H9 (cell line): ENCODE measurements around the gene GDNF. TPM values are rescaled to one million over a fixed set of nuclear protein-coding genes. Genes with fewer than 3 reads are reported as not detected.

Experiments
- DNase-seq: peaks from one replicate; pipeline ENCODE4 v3.0.0-alpha.2; 2017
- H2AFZ ChIP-seq: one replicate; pipeline ENCODE4 v1.6.1; 2013; ENCODE audit warnings: mild to moderate bottlenecking, low read length, control low read depth, moderate library complexity
- H2AK5ac ChIP-seq: 2 replicates; pipeline ENCODE4 v1.6.1; 2013; ENCODE audit warnings: low read length, control low read depth, mixed read lengths; ENCODE audit not compliant: insufficient read length
- H2BK120ac ChIP-seq: one replicate; pipeline ENCODE4 v1.6.1; 2013; ENCODE audit warnings: low read depth, mild to moderate bottlenecking, low read length, control low read depth, inconsistent platforms; ENCODE audit not compliant: poor library complexity, severe bottlenecking
- H2BK12ac ChIP-seq: 2 replicates; pipeline ENCODE4 v1.6.1; 2013; ENCODE audit warnings: low read length, control low read depth, mixed read lengths, low read depth; ENCODE audit not compliant: insufficient read length
- H2BK15ac ChIP-seq: 2 replicates; pipeline ENCODE4 v1.6.1; 2013; ENCODE audit warnings: low read depth, low read length, control low read depth
- H2BK20ac ChIP-seq: one replicate; pipeline ENCODE4 v1.6.1; 2013; ENCODE audit warnings: low read depth, mild to moderate bottlenecking, low read length, control low read depth, inconsistent platforms; ENCODE audit not compliant: poor library complexity, severe bottlenecking
- H2BK5ac ChIP-seq: 2 replicates; pipeline ENCODE4 v1.6.1; 2013; ENCODE audit warnings: low read length, control low read depth, mixed read lengths; ENCODE audit not compliant: insufficient read length
- H3K14ac ChIP-seq: 2 replicates; pipeline ENCODE4 v1.6.1; 2013; ENCODE audit warnings: low read length, control low read depth; ENCODE audit not compliant: insufficient read depth
- H3K18ac ChIP-seq: 2 replicates; pipeline ENCODE4 v1.6.1; 2013; ENCODE audit warnings: low read depth, mild to moderate bottlenecking, mixed read lengths, low read length, control low read depth; ENCODE audit not compliant: insufficient read length
- H3K23ac ChIP-seq: 2 replicates; pipeline ENCODE4 v1.6.1; 2013; ENCODE audit warnings: low read length, control low read depth, mixed read lengths, low read depth; ENCODE audit not compliant: insufficient read length
- H3K23me2 ChIP-seq: 2 replicates; pipeline ENCODE4 v1.6.1; 2013; ENCODE audit warnings: low read depth, mild to moderate bottlenecking, mixed read lengths, low read length, control low read depth; ENCODE audit not compliant: insufficient read length, poor library complexity, severe bottlenecking
- H3K27ac ChIP-seq: 2 replicates; pipeline ENCODE4 v1.5.1; 2013; ENCODE audit warnings: low read length, control low read depth, mixed read lengths, low read depth; ENCODE audit not compliant: insufficient read length
- H3K27me3 ChIP-seq: 2 replicates; pipeline ENCODE4 v1.6.1; 2013; ENCODE audit warnings: low read length, control low read depth, inconsistent platforms; ENCODE audit not compliant: insufficient read depth
- H3K4ac ChIP-seq: 2 replicates; pipeline ENCODE4 v1.6.1; 2013; ENCODE audit warnings: low read depth, mild to moderate bottlenecking, control low read depth, inconsistent platforms, low read length, moderate library complexity
- H3K4me1 ChIP-seq: 2 replicates; pipeline ENCODE4 v1.6.1; 2013; ENCODE audit warnings: low read length, control low read depth, inconsistent platforms; ENCODE audit not compliant: insufficient read depth
- H3K4me2 ChIP-seq: 2 replicates; pipeline ENCODE4 v1.6.1; 2013; ENCODE audit warnings: low read length, control low read depth, mixed read lengths; ENCODE audit not compliant: insufficient read length, insufficient read depth
- H3K56ac ChIP-seq: 2 replicates; pipeline ENCODE4 v1.6.1; 2013; ENCODE audit warnings: low read depth, mild to moderate bottlenecking, mixed read lengths, low read length, control low read depth; ENCODE audit not compliant: insufficient read length
- H3K79me1 ChIP-seq: 2 replicates; pipeline ENCODE4 v1.6.1; 2013; ENCODE audit warnings: low read depth, mild to moderate bottlenecking, moderate library complexity, low read length, control low read depth, inconsistent platforms; ENCODE audit not compliant: insufficient read depth, poor library complexity, severe bottlenecking
- H3K79me2 ChIP-seq: 2 replicates; pipeline ENCODE4 v1.6.1; 2013; ENCODE audit warnings: low read length, control low read depth, inconsistent platforms; ENCODE audit not compliant: insufficient read depth
- H3K9ac ChIP-seq: 2 replicates; pipeline ENCODE4 v1.6.1; 2013; ENCODE audit warnings: low read length, control low read depth, mixed read lengths; ENCODE audit not compliant: insufficient read length; ENCODE audit errors: extremely low read depth
- H3K9me3 ChIP-seq: one replicate; pipeline ENCODE4 v1.6.1; 2013; ENCODE audit warnings: low read depth, low read length, inconsistent platforms; ENCODE audit not compliant: control insufficient read depth
- H3T11ph ChIP-seq: one replicate; pipeline ENCODE4 v1.6.1; 2013; ENCODE audit warnings: mild to moderate bottlenecking, low read length, control low read depth, inconsistent platforms
- H4K20me1 ChIP-seq: one replicate; pipeline ENCODE4 v1.6.1; 2013; ENCODE audit not compliant: control insufficient read depth, insufficient read length, insufficient read depth
- H4K5ac ChIP-seq: 2 replicates; pipeline ENCODE4 v1.6.1; 2013; ENCODE audit warnings: low read depth, mild to moderate bottlenecking, mixed read lengths, low read length, control low read depth; ENCODE audit not compliant: insufficient read length
- H4K8ac ChIP-seq: replicated peaks from 2 replicates; pipeline ENCODE4 v1.6.1; 2013; ENCODE audit warnings: low read length, control low read depth, mixed read lengths, low read depth; ENCODE audit not compliant: insufficient read length
- H4K91ac ChIP-seq: 2 replicates; pipeline ENCODE4 v1.6.1; 2013; ENCODE audit warnings: low read depth, mild to moderate bottlenecking, moderate library complexity, mixed read lengths, low read length, control low read depth; ENCODE audit not compliant: insufficient read length
- H3K27ac Mint-ChIP-seq, 3 experiments: 2 replicates in 2 of 3; 3 replicates in 1 of 3; pipeline ENCODE4 v1.8.0; 2020 to 2021; ENCODE audit warnings: mixed read lengths in 3 of 3, mild to moderate bottlenecking in 1 of 3, moderate library complexity in 1 of 3
- H3K27me3 Mint-ChIP-seq: 2 replicates; pipeline ENCODE4 v1.8.0; 2021; ENCODE audit warnings: low read depth, mild to moderate bottlenecking, moderate library complexity, mixed read lengths
- H3K36me3 Mint-ChIP-seq, 3 experiments: 2 replicates in 2 of 3; 3 replicates in 1 of 3; pipeline ENCODE4 v1.8.0; 2020 to 2021; ENCODE audit warnings: low read depth in 3 of 3, mixed read lengths in 3 of 3; ENCODE audit not compliant: insufficient read depth in 1 of 3
- H3K4me1 Mint-ChIP-seq, 2 experiments: 2 replicates each; pipeline ENCODE4 v1.8.0; 2020; ENCODE audit warnings: mixed read lengths in 2 of 2
- H3K4me3 Mint-ChIP-seq, 2 experiments: 2 replicates in 1 of 2; 3 replicates in 1 of 2; pipeline ENCODE4 v1.8.0; 2020 to 2021; ENCODE audit warnings: mild to moderate bottlenecking in 2 of 2, mixed read lengths in 2 of 2, moderate library complexity in 1 of 2
- H3K9me3 Mint-ChIP-seq, 2 experiments: 2 replicates in 1 of 2; 3 replicates in 1 of 2; pipeline ENCODE4 v1.8.0; 2020; ENCODE audit warnings: mild to moderate bottlenecking in 2 of 2, mixed read lengths in 2 of 2, moderate library complexity in 1 of 2
- CTCF ChIP-seq: fragments of 200-600 bp; sonication (generic); conservative IDR thresholded peaks from 3 replicates; pipeline ENCODE4 v1.8.0; 2021; ENCODE audit warnings: antibody characterized with exemption, mild to moderate bottlenecking
- WGBS: extraction: QIAGEN DNeasy Blood & Tissue Kit; methylation state at CpG from one replicate; pipeline ENCODE4 v1.1.7; 2013; ENCODE audit warnings: missing lambda C conversion rate, low lambda C conversion rate, mixed read lengths; ENCODE audit not compliant: insufficient read length; ENCODE audit errors: extremely low coverage; 5-methylcytosine and 5-hydroxymethylcytosine counted together
- total RNA-seq: library from RNA; stranded (reverse); gene quantifications from 2 replicates; pipeline ENCODE4 v1.2.1, GENCODE V29; 2021

GDNF gene
- total RNA-seq, 1 experiment from 2014 or later: not detected

DNA sequence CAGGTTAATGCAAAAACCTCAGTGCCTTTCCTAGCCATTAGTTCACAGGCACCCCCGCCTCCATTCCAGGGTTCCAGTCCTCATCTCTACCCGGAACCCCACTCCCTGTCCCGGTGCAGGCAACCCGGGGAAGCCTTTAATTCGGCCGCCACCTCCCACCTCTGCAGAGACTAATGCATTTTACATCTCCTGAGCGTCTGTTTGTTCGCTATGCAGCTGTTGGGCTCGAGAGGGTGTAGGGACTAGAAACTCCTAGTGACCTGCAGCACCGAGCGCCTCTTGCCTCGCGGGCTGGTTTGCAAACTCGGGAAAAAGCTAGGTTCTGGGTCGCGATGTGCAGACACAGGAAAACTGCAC lies 3.6 kb downstream of the GDNF start:
- no peak for DNase-seq
- H3K23ac ChIP-seq: no peak overlapping the region
- H3K9me3 ChIP-seq: no peaks in the 10 kb centered on the region
- Mint-ChIP-seq H3K4me1 (peaks cover 30 to 51% of the 10 kb centered on the region in 2 experiments), H3K9me3 (peaks cover 2 to 6% of the 10 kb centered on the region in 2 experiments; a peak in 2 of 5 replicates), H3K27me3 (peaks cover 97% of the 10 kb centered on the region), H3K36me3 (no peaks in the 10 kb centered on the region; a peak in 1 of 7 replicates), H3K27ac (no peak overlapping the region), H3K4me3 (peak overlapping the region; percentile 52 to 81)
- H2BK120ac ChIP-seq: no peak overlapping the region
- no peak overlapping the region for H4K8ac ChIP-seq
- H4K20me1 ChIP-seq: no peaks in the 10 kb centered on the region
- H3K27me3 ChIP-seq: peaks cover 70% of the 10 kb centered on the region
- H3K4me1 ChIP-seq: peaks cover 5% of the 10 kb centered on the region; the same call in 1 of the 2 replicates
- no peak for TF ChIP-seq CTCF
- H3K4ac ChIP-seq: no peak overlapping the region
- H4K5ac ChIP-seq: no peak overlapping the region
- no peak overlapping the region for H2AK5ac ChIP-seq
- no peaks in the 10 kb centered on the region for H3K79me2 ChIP-seq
- H2BK20ac ChIP-seq: no peak overlapping the region
- no peak overlapping the region for H3K56ac ChIP-seq
- peak overlapping the region; percentile 88 for H3K4me2 ChIP-seq
- WGBS: no CpG with 5 or more reads among the region's 16 CpGs
- H2BK12ac ChIP-seq: no peak overlapping the region
- no peak overlapping the region for H2BK5ac ChIP-seq
- no peak overlapping the region for H2BK15ac ChIP-seq
- H3K14ac ChIP-seq: no peak overlapping the region
- H3K9ac ChIP-seq: no peak overlapping the region
- H3K79me1 ChIP-seq: no peaks in the 10 kb centered on the region
- H4K91ac ChIP-seq: no peak overlapping the region
- no peak overlapping the region for H3T11ph ChIP-seq
- no peak overlapping the region for H3K18ac ChIP-seq
- no peak overlapping the region for H2AFZ ChIP-seq
- peaks cover 24% of the 10 kb centered on the region for H3K23me2 ChIP-seq
- no peak overlapping the region for H3K27ac ChIP-seq
